Heart left ventricle (tissue), 13 donors: ENCODE results near the gene CES2.

Experiments
- CTCF ChIP-seq, 12 donors: fragments of 200-600 bp; sonication (generic) in 4 of 12; IDR thresholded peaks; one replicate each; pipeline versions ENCODE4 v1.5.0 to v1.8.0; 2018 to 2022; ENCODE audit warnings: antibody characterized with exemption in 12 of 12, mild to moderate bottlenecking in 5 of 12
- POLR2A ChIP-seq, 2 donors: fragments of 450-650 bp; IDR thresholded peaks; one replicate each; pipeline ENCODE4 v1.6.1; 2017; ENCODE audit warnings: antibody characterized with exemption in 2 of 2, mild to moderate bottlenecking in 2 of 2, moderate library complexity in 2 of 2
- donor health status: ischemic (EF 13 %, LVEDD 7.1; RV severe dilation, severe dysfunction).
- donor health status: DM: no; HTN: yes; CAD: no.
- donor health status: DM: no; HTN: no; CAD: no.
- donor health status: ischemic (EF 25% LVEDD 6.9; RV normal size, moderate dysfunction).
- donor health status: ischemic (EF 25% LVEDD 5.7; RV mildly dilated, moderate dysfunction).
- donor health status: ischemic (EF 35%, LVEDD 5.7; RV mildly dilated, moderate dysfunction).
- donor health status: nonischemic (EF 11% LVEDD 7.7; RV severe dilation, severe dysfunction).
- donor health status: DM: yes; HTN: yes; CAD: no.
- donor health status: PGD.
- donor health status: ischemic (EF 29% LVEDD 5.4; RV normal size, mild dysfunction).
- donor health status: nonischemic (EF 23%, LVEDD 6.1; RV moderate dilation, normal function).

- TF ChIP-seq CTCF (IDR thresholded peaks at IDR 0.05) (no peak), POLR2A (IDR thresholded peaks at IDR 0.05) (peak in 1 of 2 donors; percentile 65)
These were observed 30.3 kb upstream of the CES2 start for GRCh38 chr16:66904846-66905632.
